PC-3 (cell line): Measurements from ENCODE around the gene SPINDOC. TPM values are rescaled to one million over a fixed set of nuclear protein-coding genes. Genes with fewer than 3 reads are reported as not detected.

Source experiments
- ATAC-seq: fragments of 200-7000 bp; cut with Tn5 transposase; 2 replicates; pipeline ENCODE4 v1.9.1; 2020; ENCODE audit warnings: mild to moderate bottlenecking, moderate library complexity
- BruUV-seq: library from RNA; stranded (reverse); fragments of 400-500 nt; replicated peaks from 2 replicates; lab custom pipeline; 2021; lab: Mats Ljungman, UMichigan
- CTCF ChIA-PET: fragments of 300-600 bp; sonication (Branson Sonifier 250); formaldehyde crosslinking; loops from one replicate; lab custom pipeline; 2022; ENCODE audit warnings: antibody characterized with exemption; lab: Charles Lee
- POLR2A ChIA-PET: fragments of 300-600 bp; sonication (Branson Sonifier 250); formaldehyde crosslinking; loops from one replicate; lab custom pipeline; 2022; ENCODE audit warnings: antibody characterized with exemption; ENCODE audit not compliant: unreplicated experiment; lab: Charles Lee
- DNase-seq: peaks from one replicate; pipeline ENCODE4 v3.0.0-alpha.2; 2015
- H2AFZ ChIP-seq: fragments of 300-600 bp; sonication (generic); 2 replicates; pipeline ENCODE4 v1.6.0; 2016; ENCODE audit warnings: antibody characterized with exemption, low read length
- H3F3A ChIP-seq: fragments of 300-600 bp; sonication (generic); one replicate; pipeline ENCODE4 v1.6.0; 2017; ENCODE audit warnings: antibody characterized with exemption, low read length, control low read depth, mild to moderate bottlenecking; ENCODE audit not compliant: unreplicated experiment
- H3K27ac ChIP-seq: fragments of 300-600 bp; sonication (generic); 2 replicates; pipeline ENCODE4 v1.5.1; 2016; ENCODE audit warnings: mild to moderate bottlenecking, low read length
- H3K27me3 ChIP-seq: fragments of 300-600 bp; sonication (generic); 2 replicates; pipeline ENCODE4 v1.6.1; 2016; ENCODE audit warnings: low read length, mixed read lengths
- H3K36me3 ChIP-seq: fragments of 300-600 bp; sonication (generic); 2 replicates; pipeline ENCODE4 v1.6.1; 2016; ENCODE audit warnings: low read depth, mixed run types, low read length, mixed read lengths
- H3K4me1 ChIP-seq: fragments of 300-600 bp; sonication (generic); 2 replicates; pipeline ENCODE4 v1.5.1; 2016; ENCODE audit warnings: low read length; ENCODE audit not compliant: insufficient read depth
- H3K4me2 ChIP-seq: fragments of 300-600 bp; sonication (generic); 2 replicates; pipeline ENCODE4 v1.6.0; 2016; ENCODE audit warnings: low read length
- H3K4me3 ChIP-seq: fragments of 300-600 bp; sonication (generic); 2 replicates; pipeline ENCODE4 v1.5.1; 2016; ENCODE audit warnings: mild to moderate bottlenecking, low read length, mixed read lengths
- H3K79me2 ChIP-seq: fragments of 300-600 bp; sonication (generic); 2 replicates; pipeline ENCODE4 v1.6.1; 2017; ENCODE audit warnings: low read length, mixed read lengths
- H3K9ac ChIP-seq: fragments of 300-600 bp; sonication (generic); 2 replicates; pipeline ENCODE4 v1.6.0; 2016; ENCODE audit warnings: mild to moderate bottlenecking, low read length
- H3K9me2 ChIP-seq: fragments of 300-600 bp; sonication (generic); replicated peaks from 2 replicates; pipeline ENCODE4 v1.6.1; 2016; ENCODE audit warnings: mixed run types, low read length, mixed read lengths
- H3K9me3 ChIP-seq: fragments of 300-600 bp; sonication (generic); 2 replicates; pipeline ENCODE4 v1.6.1; 2016; ENCODE audit warnings: low read length, mixed read lengths
- H4K20me1 ChIP-seq: fragments of 300-600 bp; sonication (generic); 2 replicates; pipeline ENCODE4 v1.6.1; 2016; ENCODE audit warnings: low read length, mixed read lengths
- CTCF ChIP-seq: fragments of 300-600 bp; sonication (generic); conservative IDR thresholded peaks from 2 replicates; pipeline ENCODE4 v1.5.1; 2017; ENCODE audit warnings: antibody characterized with exemption, low read depth, mild to moderate bottlenecking, low read length
- EZH2 ChIP-seq: fragments of 300-600 bp; sonication (generic); IDR thresholded peaks from one replicate; pipeline ENCODE4 v1.6.1; 2017; ENCODE audit warnings: antibody characterized with exemption, mild to moderate bottlenecking, low read length; ENCODE audit not compliant: unreplicated experiment
- EZH2phosphoT487 ChIP-seq: fragments of 300-600 bp; sonication (generic); IDR thresholded peaks from 2 replicates; pipeline ENCODE4 v1.6.1; 2018; ENCODE audit warnings: mild to moderate bottlenecking, antibody characterized with exemption, low read length, borderline replicate concordance
- intact Hi-C: fragments of 100-400 bp; cut with micrococcal nuclease; formaldehyde crosslinking; loops from 2 replicates; pipeline ENCODE4 v1.9.0; 2023
- total RNA-seq: library from RNA; depleted of rRNA; stranded (reverse); fragments of >200 nt; gene quantifications from 2 replicates; pipeline ENCODE4 v1.2.3, GENCODE V29; 2014

The SPINDOC gene
- total RNA-seq, 1 experiment from 2014 or later: 61.5 TPM

GRCh38 chr11:63845303-63845702 is 32.0 kb downstream of the SPINDOC start:
- peaks cover 59% of the 10 kb centered on the region for H4K20me1 ChIP-seq
- CTCF ChIA-PET: interaction anchor here (1.5 kb wide), 1 partner anchor 27 kb away, joined by 5 read pairs; no protein-coding TSS in a partner anchor
- peak overlapping the region; percentile 30; the same call in 1 of the 2 replicates for H3K4me2 ChIP-seq
- no peak overlapping the region for H3K9ac ChIP-seq
- H3F3A ChIP-seq: peaks cover 9% of the 10 kb centered on the region
- no peak overlapping the region for H2AFZ ChIP-seq
- peak overlapping the region; percentile 25 for H3K27ac ChIP-seq
- intact Hi-C loops: no loop called here
- H3K4me3 ChIP-seq: no peak overlapping the region
- H3K79me2 ChIP-seq: peaks cover 99% of the 10 kb centered on the region
- BruUV-seq: no TSS peak
- DNase-seq (peak; percentile 77), ATAC-seq (peak; percentile 64)
- TF ChIP-seq EZH2phosphoT487 (no peak), CTCF (no peak), EZH2 (no peak)
- no peaks in the 10 kb centered on the region for H3K9me2 ChIP-seq
- POLR2A ChIA-PET: interaction anchor here (0.6 kb wide), 1 partner anchor 130 kb away, joined by 3 read pairs; no protein-coding TSS in a partner anchor
- H3K36me3 ChIP-seq: peaks cover 8% of the 10 kb centered on the region; the same call in 1 of the 2 replicates
- H3K9me3 ChIP-seq: no peaks in the 10 kb centered on the region
- no peaks in the 10 kb centered on the region for H3K27me3 ChIP-seq
- H3K4me1 ChIP-seq: peaks cover 61% of the 10 kb centered on the region

GRCh38 chr11:63845911-63846310 is 32.7 kb downstream of the SPINDOC start:
- DNase-seq (no peak), ATAC-seq (no peak)
- Histone ChIP-seq H3F3A (peaks cover 9% of the 10 kb centered on the region), H4K20me1 (peaks cover 58% of the 10 kb centered on the region), H3K9me2 (no peaks in the 10 kb centered on the region), H3K27me3 (no peaks in the 10 kb centered on the region), H3K79me2 (peaks cover 99% of the 10 kb centered on the region), H2AFZ (no peak overlapping the region), H3K4me1 (peaks cover 55% of the 10 kb centered on the region), H3K9me3 (no peaks in the 10 kb centered on the region), H3K36me3 (peaks cover 9% of the 10 kb centered on the region; the same call in 1 of the 2 replicates), H3K4me2 (no peak overlapping the region; the same call in 1 of the 2 replicates), H3K4me3 (no peak overlapping the region), H3K9ac (no peak overlapping the region), H3K27ac (peak overlapping the region; percentile 25; the same call in 1 of the 2 replicates)
- ChIA-PET POLR2A (no interaction called here), CTCF (interaction anchor here (1.5 kb wide), 1 partner anchor 27 kb away, joined by 5 read pairs; no protein-coding TSS in a partner anchor)
- no peak for TF ChIP-seq CTCF
- no peak for TF ChIP-seq EZH2
- TF ChIP-seq EZH2phosphoT487: no peak
- intact Hi-C loops: no loop called here
- no TSS peak for BruUV-seq

GRCh38 chr11:63846897-63847296 is 33.6 kb downstream of the SPINDOC start:
- no peak for DNase-seq
- Histone ChIP-seq H3K9me3 (no peaks in the 10 kb centered on the region), H3K9ac (no peak overlapping the region), H3K27me3 (no peaks in the 10 kb centered on the region), H3K4me2 (peak overlapping the region; percentile 75), H3K4me1 (peaks cover 45% of the 10 kb centered on the region), H3F3A (peaks cover 9% of the 10 kb centered on the region), H3K36me3 (peaks cover 11% of the 10 kb centered on the region; the same call in 1 of the 2 replicates), H3K9me2 (no peaks in the 10 kb centered on the region), H4K20me1 (peaks cover 51% of the 10 kb centered on the region), H3K27ac (peak overlapping the region; percentile 39), H3K79me2 (peaks cover 99% of the 10 kb centered on the region), H3K4me3 (peak overlapping the region; percentile 1; the same call in 1 of the 2 replicates), H2AFZ (no peak overlapping the region)
- CTCF ChIA-PET: no interaction called here
- POLR2A ChIA-PET: no interaction called here
- ATAC-seq: no peak
- TF ChIP-seq EZH2phosphoT487 (no peak), EZH2 (no peak), CTCF (no peak)
- intact Hi-C loops: no loop called here
- no TSS peak for BruUV-seq
